Body of pancreas (tissue), 4 donors: Measurements from ENCODE around the gene OR4Q3.

ENCODE experiments used
- CTCF ChIP-seq, 7 experiments: fragments of 450-650 bp in 4 of 7; fragments of 200-600 bp in 3 of 7; sonication (generic) in 3 of 7; IDR thresholded peaks; one replicate each; pipeline ENCODE4 v1.5.1; 2016 to 2019; ENCODE audit warnings: antibody characterized with exemption in 7 of 7
- POLR2A ChIP-seq, 3 donors: fragments of 450-650 bp; IDR thresholded peaks; one replicate each; pipeline ENCODE4 v1.6.1; 2016; ENCODE audit warnings: antibody characterized with exemption in 3 of 3, mild to moderate bottlenecking in 2 of 3

- TF ChIP-seq POLR2A (IDR thresholded peaks at IDR 0.05) (no peak), CTCF (IDR thresholded peaks at IDR 0.05) (no peak)
These were observed 14.0 kb upstream of the OR4Q3 start for GRCh38 chr14:19729359-19729758.
